GM12891 (cell line): ENCODE results near the gene KLHL3.
"Not testable (repeated sequence)": the region's sequence is repeated elsewhere in the genome, so short reads cannot be mapped to it uniquely, and the experiment has no call there.

ENCODE experiments used
- DNase-seq: peaks from one replicate; pipeline ENCODE4 v3.0.0; 2011; ENCODE audit warnings: low spot score; ENCODE audit not compliant: insufficient read length
- FAIRE-seq: peaks from 2 replicates; lab custom pipeline; 2011; peaks lifted over from hg19 to GRCh38; lab: Jason Lieb, UNC
- PAX5 ChIP-seq: IDR thresholded peaks from 2 replicates; pipeline ENCODE4 v1.6.1; 2011; ENCODE audit warnings: low read length, moderate library complexity, mild to moderate bottlenecking; ENCODE audit not compliant: insufficient read depth, severe bottlenecking
- POLR2A ChIP-seq: IDR thresholded peaks from 2 replicates; pipeline ENCODE4 v1.6.1; 2011; ENCODE audit warnings: low read depth, low read length, control low read depth
- POLR2AphosphoS5 ChIP-seq: IDR thresholded peaks from 2 replicates; pipeline ENCODE4 v1.6.1; 2011; ENCODE audit warnings: low read depth, low read length, control low read depth
- POU2F2 ChIP-seq: IDR thresholded peaks from 2 replicates; pipeline ENCODE4 v1.6.1; 2011; ENCODE audit warnings: low read depth, mild to moderate bottlenecking, control low read depth, low read length, moderate library complexity
- SPI1 ChIP-seq: IDR thresholded peaks from 2 replicates; pipeline ENCODE4 v1.6.1; 2011; ENCODE audit warnings: low read depth, low read length, control low read depth
- TAF1 ChIP-seq: IDR thresholded peaks from 2 replicates; pipeline ENCODE4 v1.6.1; 2011; ENCODE audit warnings: low read depth, low read length, control low read depth

KLHL3 gene

DNA sequence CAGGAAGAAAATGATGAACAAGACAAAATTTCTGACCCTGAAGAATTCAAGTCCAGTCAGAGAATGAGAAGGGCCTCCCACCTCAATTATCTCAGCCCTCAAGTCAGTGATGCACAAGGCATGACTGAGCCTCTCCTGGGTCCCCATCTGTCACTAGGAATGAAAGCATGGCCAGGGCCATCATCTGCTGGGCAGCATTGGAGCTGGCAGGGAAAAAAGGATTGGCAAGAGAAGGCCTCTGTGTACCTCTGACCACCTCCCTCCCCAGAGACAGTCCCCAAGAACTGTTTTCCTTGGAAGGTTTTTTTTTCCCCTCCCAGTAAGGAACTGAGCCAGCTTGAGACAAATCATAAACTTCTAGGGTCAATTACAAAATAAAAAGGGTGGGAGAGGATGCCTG is 76.7 kb downstream of the KLHL3 start:
- no peak for DNase-seq

DNA sequence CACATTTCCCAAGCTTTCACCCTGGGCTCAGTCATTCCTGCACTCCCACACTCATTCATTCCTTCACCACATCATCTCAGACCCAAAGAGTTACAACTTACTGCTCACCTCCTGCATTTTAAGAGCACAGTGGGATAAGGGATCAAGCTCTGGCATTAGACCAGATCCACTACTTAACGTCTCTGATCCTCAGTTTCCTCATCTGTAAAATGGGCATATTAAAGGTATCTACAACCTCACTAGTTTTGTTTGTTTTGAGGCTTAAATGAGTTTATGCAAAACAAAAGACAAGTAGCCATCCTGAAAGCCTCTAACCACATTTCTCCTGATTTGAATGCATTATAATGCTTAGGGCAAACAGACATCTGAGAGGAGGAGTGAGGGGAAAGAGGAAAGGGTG is 77.6 kb downstream of the KLHL3 start:
- FAIRE-seq (no peak), DNase-seq (no peak)
- TF ChIP-seq POU2F2 (no peak), POLR2A (no peak), PAX5 (no peak), SPI1 (no peak), TAF1 (no peak), POLR2AphosphoS5 (no peak)

More for the DNA sequence above, 76.7 kb downstream of the KLHL3 start:
- TF ChIP-seq TAF1 (no peak), SPI1 (no peak), POLR2A (no peak), POLR2AphosphoS5 (no peak), POU2F2 (no peak)
- no peak for FAIRE-seq

DNA sequence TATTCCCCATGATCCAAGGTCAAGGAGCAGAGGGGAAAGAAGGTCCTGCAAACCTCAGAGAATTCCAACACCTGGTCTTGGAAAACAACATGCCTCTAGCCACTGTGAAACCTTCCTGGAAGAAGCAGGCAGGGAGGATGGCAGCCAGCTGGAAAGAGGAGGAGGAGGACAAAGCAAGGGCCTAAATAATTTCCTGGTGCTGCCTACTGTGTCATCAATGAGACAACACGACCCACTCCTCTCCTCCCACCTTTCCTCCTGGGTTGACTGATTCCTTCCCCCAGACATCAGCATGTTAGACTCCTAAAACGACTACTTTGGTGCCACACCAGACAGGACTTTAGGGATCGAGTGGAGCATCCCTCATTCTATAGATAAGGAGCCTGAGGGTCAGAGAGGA is 78.8 kb downstream of the KLHL3 start:
- no peak for DNase-seq
- FAIRE-seq = no peak
- TF ChIP-seq POU2F2 (no peak), POLR2AphosphoS5 (no peak), TAF1 (no peak), POLR2A (no peak), PAX5 (no peak), SPI1 (no peak)

DNA sequence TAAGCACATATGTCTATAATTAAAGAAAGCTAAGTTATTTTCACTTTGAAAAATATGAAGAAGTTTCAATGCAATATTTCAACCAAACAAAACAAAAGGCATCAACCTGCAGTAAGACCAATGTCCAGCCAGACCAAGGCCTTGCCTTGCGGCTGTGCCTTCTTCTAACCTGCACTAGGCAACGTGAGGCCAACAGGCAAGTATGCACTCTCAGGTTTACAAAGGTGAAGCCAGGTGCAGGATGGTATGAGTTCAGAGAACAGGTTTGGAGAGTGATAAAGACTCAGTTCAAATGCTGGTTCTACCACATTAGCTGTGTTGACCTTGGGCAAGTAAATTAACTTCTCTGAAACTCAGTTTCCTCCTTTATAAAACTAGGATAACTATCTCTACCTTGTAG is 79.3 kb downstream of the KLHL3 start:
- no peak for TF ChIP-seq POLR2A
- TF ChIP-seq POU2F2 = no peak
- TF ChIP-seq TAF1 = no peak
- no peak for TF ChIP-seq POLR2AphosphoS5
- no peak for TF ChIP-seq PAX5
- TF ChIP-seq SPI1 = no peak
- FAIRE-seq = no peak
- DNase-seq = no peak

DNA sequence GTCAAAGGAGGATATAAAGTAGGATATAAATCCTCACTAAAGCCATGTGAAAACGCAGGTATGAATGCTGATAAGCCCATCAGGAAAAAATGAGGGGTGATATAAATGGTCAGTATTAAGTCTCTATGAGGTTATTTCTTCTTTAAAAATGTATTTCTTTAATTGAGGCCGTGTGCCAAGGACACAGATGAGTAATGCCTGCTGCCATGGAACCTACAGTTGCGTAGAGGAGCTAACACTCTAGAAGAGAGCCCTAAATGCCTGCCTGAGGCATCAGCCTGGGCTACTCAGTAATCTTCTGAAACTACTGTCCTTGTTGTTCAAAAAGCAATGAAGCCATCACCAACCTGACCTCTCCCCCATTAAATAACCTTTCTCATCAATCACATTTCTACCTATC is 84.9 kb downstream of the KLHL3 start:
- no peak for FAIRE-seq
- no peak for TF ChIP-seq POLR2A
- no peak for TF ChIP-seq PAX5
- no peak for TF ChIP-seq SPI1
- TF ChIP-seq POU2F2 = no peak
- TF ChIP-seq TAF1 = no peak
- TF ChIP-seq POLR2AphosphoS5 = no peak

DNA sequence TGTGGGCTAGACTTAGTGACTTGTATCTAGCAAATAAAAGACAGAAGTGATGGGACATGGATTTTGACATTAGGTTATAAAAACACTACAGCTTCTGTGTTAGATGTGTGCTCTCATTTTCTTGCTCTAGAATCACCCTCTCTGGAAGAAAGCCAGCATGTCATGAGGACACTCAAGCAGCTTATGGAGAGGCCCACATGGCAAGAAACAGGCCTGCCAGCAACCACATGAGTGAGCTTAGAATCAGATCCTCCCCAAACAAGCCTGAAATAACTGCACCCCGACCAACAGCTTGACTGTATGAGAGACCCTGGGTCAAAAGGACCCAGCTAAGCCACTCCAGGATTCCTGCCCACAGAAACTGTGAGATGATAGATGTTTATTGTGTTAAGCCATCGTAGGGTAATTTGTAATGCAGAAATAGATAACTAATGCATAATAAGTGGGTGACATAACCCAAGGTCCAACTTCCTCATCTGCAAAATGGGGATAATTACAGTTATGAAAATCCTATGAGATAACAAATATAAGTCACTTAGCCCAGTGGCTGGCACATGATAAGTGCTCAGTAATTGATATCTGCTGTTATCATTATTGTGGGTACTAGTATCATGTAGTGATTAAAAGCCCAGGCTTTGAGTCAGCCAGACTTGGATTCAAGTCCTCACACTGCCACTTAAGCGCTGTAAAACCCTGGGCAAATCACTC is 86.5 kb downstream of the KLHL3 start:
- DNase-seq (no peak), FAIRE-seq (no peak)
- TF ChIP-seq POLR2AphosphoS5 (no peak), PAX5 (no peak), POLR2A (no peak), TAF1 (no peak), SPI1 (no peak), POU2F2 (no peak)

More for the DNA sequence above, 84.9 kb downstream of the KLHL3 start:
- no peak for DNase-seq

DNA sequence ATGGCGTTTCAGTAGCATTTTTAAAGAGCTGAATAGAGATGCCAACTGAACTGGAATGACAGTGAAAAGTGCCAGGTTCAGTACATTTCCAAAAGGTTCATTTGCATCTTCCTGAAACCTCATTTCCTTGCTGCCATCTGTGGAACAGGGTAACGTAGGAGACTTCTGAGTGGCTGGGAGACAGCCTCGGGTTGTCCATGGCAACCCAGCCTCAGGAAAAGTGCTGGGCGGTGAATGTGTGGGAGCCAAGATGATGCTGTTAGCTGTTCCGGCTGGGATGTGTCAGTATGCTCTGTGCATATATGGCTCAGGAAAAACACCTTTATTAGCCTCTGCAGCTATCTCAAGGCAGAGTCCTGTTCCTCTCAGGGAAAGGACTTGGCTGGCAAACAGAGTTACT is 87.5 kb downstream of the KLHL3 start:
- DNase-seq (no peak), FAIRE-seq (no peak)
- TF ChIP-seq POU2F2 = no peak
- TF ChIP-seq PAX5 = no peak
- TF ChIP-seq SPI1 = no peak
- TF ChIP-seq TAF1 = no peak
- no peak for TF ChIP-seq POLR2A
- TF ChIP-seq POLR2AphosphoS5 = no peak

DNA sequence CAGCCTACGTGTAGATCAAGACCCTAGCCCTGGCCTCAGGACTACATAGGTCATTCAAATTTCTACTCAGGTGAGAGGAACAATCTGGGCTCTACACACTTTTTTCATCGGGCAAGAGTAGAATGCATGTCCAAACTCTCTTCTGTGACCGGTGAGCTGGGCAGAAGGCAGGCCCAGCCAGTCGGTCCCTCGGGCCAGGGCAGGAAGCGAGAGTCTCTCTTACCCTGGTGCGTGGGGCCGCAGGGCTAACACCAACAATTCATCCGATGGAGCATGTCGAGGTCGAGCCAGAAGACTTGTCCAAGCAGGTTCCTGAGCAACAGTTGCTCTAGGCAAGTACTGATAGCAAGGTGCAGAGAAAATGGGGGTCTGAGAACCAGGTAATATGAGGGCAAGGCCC is 88.5 kb downstream of the KLHL3 start:
- TF ChIP-seq SPI1 (no peak), POLR2A (no peak), TAF1 (no peak), PAX5 (no peak), POLR2AphosphoS5 (no peak), POU2F2 (no peak)
- no peak for DNase-seq
- no peak for FAIRE-seq

DNA sequence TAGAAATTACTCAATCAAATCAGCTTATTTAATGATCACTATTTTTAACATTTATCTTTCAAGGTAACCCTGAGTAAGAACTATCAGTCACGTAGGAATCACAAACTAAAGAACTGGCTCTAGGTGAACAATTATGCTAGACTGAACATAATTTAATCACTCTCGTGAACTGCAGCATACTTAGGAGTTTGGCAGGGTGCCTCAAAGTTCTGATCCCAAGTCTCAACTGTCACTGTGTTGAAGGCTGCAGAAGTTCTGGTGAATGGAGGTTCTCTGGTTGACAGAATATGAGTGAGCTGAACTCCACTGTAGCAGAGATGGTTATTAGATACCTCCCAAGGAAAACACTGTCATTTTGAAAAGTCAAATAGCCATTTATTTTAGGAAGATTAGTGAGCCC is 89.1 kb downstream of the KLHL3 start:
- FAIRE-seq = no peak
- no peak for TF ChIP-seq POLR2A
- no peak for TF ChIP-seq SPI1
- TF ChIP-seq PAX5 = no peak
- no peak for TF ChIP-seq TAF1
- no peak for TF ChIP-seq POLR2AphosphoS5
- no peak for TF ChIP-seq POU2F2
- no peak for DNase-seq

DNA sequence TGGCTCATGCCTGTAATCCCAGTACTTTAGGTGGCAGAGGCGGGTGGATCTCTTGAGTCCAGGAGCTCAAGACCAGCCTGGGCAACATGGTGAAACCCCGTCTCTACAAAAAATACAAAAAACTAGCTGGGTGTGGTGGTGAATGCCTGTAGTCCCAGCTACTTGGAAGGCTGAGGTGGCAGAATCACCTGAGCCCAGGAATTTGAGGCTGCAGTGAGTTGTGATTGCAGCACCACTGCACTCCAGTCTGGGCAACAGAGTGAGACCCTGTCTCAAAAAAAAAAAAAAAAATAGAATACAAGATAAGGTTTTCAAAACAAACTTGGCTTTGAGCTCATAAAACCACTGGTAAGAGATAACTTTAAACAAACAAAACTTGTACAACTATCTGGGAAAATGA is 92.8 kb downstream of the KLHL3 start:
- not testable (repeated sequence) for DNase-seq, FAIRE-seq
